ENCODE results near the gene OFD1. TPM values are rescaled to one million over a fixed set of nuclear protein-coding genes. Genes with fewer than 3 reads are reported as not detected.
A peak's percentile ranks its signal among the peaks of the same experiment; 100 is the strongest.

Gene OFD1
- total and polyA plus RNA-seq, 12 donors = 5.6 to 129 (median 16.9) TPM

DNA sequence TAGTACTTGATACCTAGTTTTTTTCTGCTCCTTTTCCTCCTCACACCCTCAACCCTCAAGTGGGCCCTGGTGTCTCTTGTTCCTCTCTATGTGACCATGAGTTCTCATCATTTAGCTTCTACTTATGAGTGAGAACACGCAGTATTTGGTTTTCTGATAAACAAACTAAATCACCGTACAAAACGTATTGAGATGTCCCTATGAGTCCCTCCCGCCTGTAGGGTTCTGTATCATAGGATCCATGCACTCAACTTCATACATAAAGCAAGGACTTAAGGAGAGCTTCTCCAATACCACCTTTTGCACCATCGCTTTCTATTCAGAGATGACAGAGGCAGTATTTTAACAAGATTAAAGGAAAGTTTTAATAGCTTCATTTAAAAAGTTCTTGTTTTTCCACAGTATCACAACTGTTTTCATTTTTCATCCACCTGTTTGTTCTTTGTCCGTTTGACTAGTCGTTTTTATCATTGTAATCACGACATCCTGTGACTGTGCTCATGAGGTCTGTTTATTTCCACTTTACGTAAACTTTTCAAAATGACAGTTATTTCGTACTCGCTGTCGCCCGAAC, 46.1 kb upstream of the OFD1 start:
- Histone ChIP-seq H3K9me3 (replicated peaks in 1 of 3) (no peaks in the 10 kb centered on the region), H3K27ac (peak overlapping the region; percentile 79 to 97 (median 95))

GRCh38 chrX:13688958-13689740, 45.4 kb upstream of the OFD1 start, which contains the start of gene RAB9A:
RAB9A (plus strand) TSS chrX:13689128; CDS start chrX:13708747, 19,619 bp downstream.
- Histone ChIP-seq H3K36me3 (replicated peaks in 1 of 2) (no peaks in the 10 kb centered on the region), H3K9me3 (replicated peaks in 1 of 3) (no peaks in the 10 kb centered on the region), H3K4me1 (replicated peaks in 1 of 2) (peaks cover 12 to 39% of the 10 kb centered on the region in 2 donors), H3K27me3 (no peaks in the 10 kb centered on the region), H3K27ac (peak within 1 kb of the TSS; percentile 79 to 97 (median 95)), H3K4me3 (peak within 1 kb of the TSS; percentile 24 to 84 (median 56))
- WGBS, 4 donors = 0 to 7% (median 1%) methylated on average over 9 to 68 of the region's 68 CpGs
- intact Hi-C loops (cut with DNase I) = no loop called here
- TF ChIP-seq CTCF (IDR thresholded peaks at IDR 0.05) = no peak
- TF ChIP-seq POLR2A (IDR thresholded peaks at IDR 0.05) = peak; percentile 75 to 90
- DNase-seq = peak; percentile 83 to 92 (median 89)

More for the DNA sequence above, 46.1 kb upstream of the OFD1 start:
- no peak for DNase-seq
- WGBS, 4 donors = 6 to 13% (median 8%) methylated on average over 13 of the region's 13 CpGs
- Histone ChIP-seq H3K4me1 (replicated peaks in 1 of 2) (peaks cover 12 to 32% of the 10 kb centered on the region in 2 donors), H3K36me3 (replicated peaks in 1 of 2) (no peaks in the 10 kb centered on the region), H3K4me3 (peak overlapping the region in 2 of 4 donors; percentile 65 to 84), H3K27me3 (no peaks in the 10 kb centered on the region)
- TF ChIP-seq POLR2A (IDR thresholded peaks at IDR 0.05) (no peak), CTCF (IDR thresholded peaks at IDR 0.05) (no peak)
- intact Hi-C loops (cut with DNase I) = no loop called here

DNA sequence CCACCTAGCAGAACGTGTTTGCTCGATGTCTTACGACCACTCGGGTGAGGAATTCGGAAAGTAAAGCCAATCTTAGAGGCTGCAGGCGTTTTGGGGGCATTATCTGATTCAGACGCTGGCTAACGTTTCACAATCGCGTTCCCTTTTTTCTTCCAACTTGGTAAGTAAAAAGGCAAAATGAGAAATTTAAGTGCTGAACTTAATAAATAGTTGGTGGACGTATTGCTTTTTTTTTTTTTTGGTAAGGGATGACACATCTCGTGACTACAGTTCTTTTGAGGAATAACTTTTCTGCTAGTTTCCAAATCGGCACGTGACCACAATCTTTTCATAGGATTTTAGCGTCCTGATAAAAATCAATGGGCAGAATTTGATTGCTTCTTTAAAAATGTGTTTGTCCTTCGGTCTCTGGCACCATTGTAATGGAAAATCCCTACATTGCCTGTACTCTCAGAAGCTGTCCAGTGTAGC, 44.8 kb upstream of the OFD1 start:
- intact Hi-C loops (cut with DNase I) = no loop called here
- H3K36me3 ChIP-seq (replicated peaks in 1 of 2) = no peaks in the 10 kb centered on the region
- no peaks in the 10 kb centered on the region for H3K27me3 ChIP-seq
- peak overlapping the region; percentile 15 to 84 (median 44) for H3K4me3 ChIP-seq
- peaks cover 12 to 45% of the 10 kb centered on the region in 2 donors for H3K4me1 ChIP-seq (replicated peaks in 1 of 2)
- no peaks in the 10 kb centered on the region for H3K9me3 ChIP-seq (replicated peaks in 1 of 3)
- peak in 4 of 7 donors; percentile 24 to 45 (median 44) for DNase-seq
- TF ChIP-seq CTCF (IDR thresholded peaks at IDR 0.05) = no peak
- TF ChIP-seq POLR2A (IDR thresholded peaks at IDR 0.05) = peak in 1 of 2 donors; percentile 30
- 1 to 6% (median 3%) methylated on average over 11 to 16 of the region's 16 CpGs for WGBS, 4 donors
- H3K27ac ChIP-seq = peak overlapping the region; percentile 79 to 97 (median 95)

DNA sequence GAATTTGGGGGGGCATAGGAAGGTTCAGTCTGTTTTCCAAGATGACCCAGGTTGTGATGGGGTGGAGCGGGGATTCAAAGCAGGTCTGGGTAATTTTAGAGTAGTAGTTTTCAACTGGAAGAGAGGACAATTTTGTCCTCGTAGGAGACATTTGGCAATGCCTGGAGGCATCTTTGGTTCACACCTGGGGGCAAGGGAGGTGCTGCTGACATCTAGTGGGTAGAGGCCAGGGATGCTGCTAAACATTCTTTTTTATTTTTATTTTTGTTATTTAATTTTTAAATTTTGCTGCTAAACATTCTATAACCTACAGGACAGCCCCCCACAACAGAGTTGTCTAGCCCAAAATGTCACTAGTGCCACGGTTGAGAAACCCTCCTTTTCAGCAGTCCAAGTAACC, 43.7 kb upstream of the OFD1 start:
- Histone ChIP-seq H3K4me3 (peak overlapping the region in 2 of 4 donors; percentile 65 to 84), H3K9me3 (replicated peaks in 1 of 3) (no peaks in the 10 kb centered on the region), H3K27me3 (no peaks in the 10 kb centered on the region), H3K27ac (peak overlapping the region in 4 of 5 donors; percentile 87 to 97 (median 96)), H3K4me1 (replicated peaks in 1 of 2) (peaks cover 12 to 52% of the 10 kb centered on the region in 2 donors), H3K36me3 (replicated peaks in 1 of 2) (no peaks in the 10 kb centered on the region)
- intact Hi-C loops (cut with DNase I) = no loop called here
- DNase-seq = no peak
- TF ChIP-seq POLR2A (IDR thresholded peaks at IDR 0.05) (no peak), CTCF (IDR thresholded peaks at IDR 0.05) (peak in 1 of 6 experiments; percentile 9)
- WGBS, 4 donors = 37 to 58% (median 48%) methylated on average over 3 of the region's 3 CpGs
